ENCODE data around the gene SEMA7A.
A peak's percentile ranks its signal among the peaks of the same experiment; 100 is the strongest.
"Not testable (repeated sequence)": the region's sequence is repeated elsewhere in the genome, so short reads cannot be mapped to it uniquely, and the experiment has no call there.

Gene SEMA7A

GRCh38 chr15:74464897-74465296, 31.1 kb upstream of the SEMA7A start:
- no peaks in the 10 kb centered on the region; the same call in 1 of the 2 replicates for H3K9me3 ChIP-seq (ENCODE audit: low read depth, low read length)
- TF ChIP-seq FOXP2 (optimal IDR thresholded peaks at IDR 0.05; ENCODE audit: control extremely low read depth, extremely low read length, insufficient read depth) (no peak), POLR2AphosphoS5 (IDR thresholded peaks at IDR 0.05; ENCODE audit: borderline replicate concordance, low read depth, low read length) (no peak), EZH2 (IDR thresholded peaks at IDR 0.05) (no peak)
- no peak for DNase-seq (ENCODE audit: low read depth, low spot score)
- H3K36me3 ChIP-seq (ENCODE audit: insufficient read depth, low read length): peaks cover 11% of the 10 kb centered on the region; the same call in 1 of the 2 replicates
- H3K9ac ChIP-seq (ENCODE audit: insufficient read length): no peak overlapping the region
- no peak overlapping the region for H3K4me3 ChIP-seq
- H3K27ac ChIP-seq: no peak overlapping the region

- H3K4me3 ChIP-seq: no peak overlapping the region
- peaks cover 11% of the 10 kb centered on the region; the same call in 1 of the 2 replicates for H3K36me3 ChIP-seq (ENCODE audit: insufficient read depth, low read length)
- no peaks in the 10 kb centered on the region; the same call in 1 of the 2 replicates for H3K9me3 ChIP-seq (ENCODE audit: low read depth, low read length)
- no peak overlapping the region for H3K27ac ChIP-seq
- DNase-seq (ENCODE audit: low read depth, low spot score): no peak
- no peak overlapping the region for H3K9ac ChIP-seq (ENCODE audit: insufficient read length)
- no peak for TF ChIP-seq FOXP2 (optimal IDR thresholded peaks at IDR 0.05; ENCODE audit: control extremely low read depth, extremely low read length, insufficient read depth)
- TF ChIP-seq EZH2 (IDR thresholded peaks at IDR 0.05): no peak
These were observed 30.5 kb upstream of the SEMA7A start for GRCh38 chr15:74464216-74464615.

DNA sequence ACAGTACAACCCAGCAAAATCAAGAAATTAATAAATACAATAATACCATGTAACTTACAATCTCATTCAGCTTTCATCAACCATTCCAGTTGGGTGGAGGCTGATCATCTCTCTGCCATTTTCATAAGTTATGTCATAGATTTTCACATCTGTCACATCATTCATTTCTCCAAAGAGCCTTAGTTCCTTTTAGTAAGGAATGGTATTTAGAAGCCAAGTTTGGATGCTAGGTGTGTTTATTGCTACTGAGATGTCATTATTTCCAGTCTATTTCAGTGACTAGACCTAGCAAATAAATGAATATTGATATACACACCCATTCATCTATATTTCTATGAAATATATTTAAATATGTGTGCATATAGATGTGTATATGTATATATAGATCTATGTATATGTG, 29.9 kb upstream of the SEMA7A start:
- no peaks in the 10 kb centered on the region; the same call in 1 of the 2 replicates for H3K9me3 ChIP-seq (ENCODE audit: low read depth, low read length)
- TF ChIP-seq EZH2 (IDR thresholded peaks at IDR 0.05) (no peak), POLR2AphosphoS5 (IDR thresholded peaks at IDR 0.05; ENCODE audit: borderline replicate concordance, low read depth, low read length) (no peak), FOXP2 (optimal IDR thresholded peaks at IDR 0.05; ENCODE audit: control extremely low read depth, extremely low read length, insufficient read depth) (no peak)
- no peak for DNase-seq (ENCODE audit: low read depth, low spot score)
- H3K27ac ChIP-seq: no peak overlapping the region
- no peak overlapping the region for H3K4me3 ChIP-seq
- H3K9ac ChIP-seq (ENCODE audit: insufficient read length): no peak overlapping the region
- peaks cover 10% of the 10 kb centered on the region; the same call in 1 of the 2 replicates for H3K36me3 ChIP-seq (ENCODE audit: insufficient read depth, low read length)

- peaks cover 5% of the 10 kb centered on the region; the same call in 1 of the 2 replicates for H3K36me3 ChIP-seq (ENCODE audit: insufficient read depth, low read length)
- H3K9me3 ChIP-seq (ENCODE audit: low read depth, low read length): no peaks in the 10 kb centered on the region; the same call in 1 of the 2 replicates
- H3K4me3 ChIP-seq: peak overlapping the region; percentile 92
- peak overlapping the region; percentile 88 for H3K27ac ChIP-seq
- DNase-seq (ENCODE audit: low read depth, low spot score): no peak
- TF ChIP-seq POLR2AphosphoS5 (IDR thresholded peaks at IDR 0.05; ENCODE audit: borderline replicate concordance, low read depth, low read length): no peak
- TF ChIP-seq EZH2 (IDR thresholded peaks at IDR 0.05): no peak
- no peak for TF ChIP-seq FOXP2 (optimal IDR thresholded peaks at IDR 0.05; ENCODE audit: control extremely low read depth, extremely low read length, insufficient read depth)
- peak overlapping the region; percentile 88 for H3K9ac ChIP-seq (ENCODE audit: insufficient read length)
These were observed 28.2 kb upstream of the SEMA7A start for GRCh38 chr15:74461847-74462511.

DNA sequence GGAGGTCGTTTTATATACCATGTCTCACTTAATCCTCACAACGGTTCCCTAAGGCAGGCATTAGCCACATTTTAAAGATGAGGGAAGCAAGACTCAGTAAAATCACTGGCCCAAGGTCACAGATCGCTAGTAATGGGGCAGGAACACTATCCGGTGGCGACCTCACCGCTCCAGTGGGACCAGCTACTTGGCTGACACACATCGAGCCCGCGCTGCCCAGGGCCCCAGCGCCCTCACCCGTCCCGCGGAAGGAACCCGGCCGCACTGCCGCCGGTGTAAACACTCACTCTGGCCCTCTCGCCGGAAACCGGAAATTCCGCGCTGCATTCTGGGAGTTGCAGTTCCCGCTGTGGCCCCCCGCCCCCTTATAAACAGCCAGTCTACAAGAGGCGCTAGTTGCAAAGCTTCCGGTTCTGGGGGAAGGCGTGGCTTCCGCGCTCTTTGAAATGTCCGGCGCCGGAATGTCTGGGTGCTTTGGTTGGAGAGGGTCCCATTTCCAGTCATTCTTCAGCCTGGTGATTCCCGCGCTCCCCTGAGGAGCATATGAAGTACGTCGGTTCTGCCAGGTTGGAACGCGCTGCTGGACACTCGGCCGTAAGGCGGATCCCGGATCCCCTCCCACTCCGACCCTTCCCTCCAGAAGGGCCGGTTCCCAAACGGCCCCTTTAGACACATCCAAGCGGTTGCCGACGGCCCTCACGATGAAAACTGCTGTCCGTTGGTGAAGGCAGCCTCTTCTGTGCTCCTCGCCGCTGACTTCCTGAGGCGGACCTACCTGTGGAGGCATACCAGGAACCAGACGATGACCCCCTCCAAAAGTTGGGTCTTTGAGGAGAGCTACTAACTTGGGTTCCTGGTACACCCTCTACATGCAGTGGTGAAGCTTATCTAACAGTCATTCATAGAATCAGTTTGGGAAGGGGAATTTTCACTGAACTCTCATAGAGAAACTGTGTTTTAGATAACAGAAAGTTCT, 27.4 kb upstream of the SEMA7A start, which contains the start of gene UBL7:
Gene UBL7 (minus strand): TSS at position 290 of the 976 bp plus-strand sequence. CDS start 2,293 bp downstream, outside the sequence.
- H3K27ac ChIP-seq: peak within 1 kb of the TSS; percentile 88

DNA sequence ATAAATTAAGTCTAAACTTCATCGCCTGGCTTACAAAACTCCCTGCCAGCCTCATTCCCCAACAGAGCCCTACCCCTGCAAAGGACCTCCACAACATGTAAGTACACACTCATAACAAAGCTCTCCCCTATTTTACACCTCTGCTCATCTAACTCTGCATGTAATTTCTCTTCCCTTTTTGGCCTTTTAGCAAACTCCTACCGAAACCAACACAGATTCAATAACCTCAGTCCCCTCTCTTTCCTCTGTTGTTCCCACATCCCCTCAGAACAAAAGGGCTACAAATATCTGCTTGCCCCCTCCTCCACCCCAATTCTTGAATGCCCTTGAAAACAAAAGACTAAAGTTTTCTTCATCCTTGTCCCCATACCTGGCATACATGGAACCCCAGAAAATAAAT, 26.5 kb upstream of the SEMA7A start:
- Histone ChIP-seq H3K36me3 (ENCODE audit: insufficient read depth, low read length) (peaks cover 12% of the 10 kb centered on the region), H3K9ac (ENCODE audit: insufficient read length) (peak overlapping the region; percentile 96), H3K27ac (0 out of 2 replicates have a peak overlapping the region, but pooled peaks have one; percentile 31), H3K9me3 (ENCODE audit: low read depth, low read length) (no peaks in the 10 kb centered on the region; the same call in 1 of the 2 replicates), H3K4me3 (peak overlapping the region; percentile 92)
- no peak for TF ChIP-seq POLR2AphosphoS5 (IDR thresholded peaks at IDR 0.05; ENCODE audit: borderline replicate concordance, low read depth, low read length)
- no peak for TF ChIP-seq EZH2 (IDR thresholded peaks at IDR 0.05)
- TF ChIP-seq FOXP2 (optimal IDR thresholded peaks at IDR 0.05; ENCODE audit: control extremely low read depth, extremely low read length, insufficient read depth): no peak
- no peak for DNase-seq (ENCODE audit: low read depth, low spot score)

More for the DNA sequence above, 27.4 kb upstream of the SEMA7A start, which contains the start of gene UBL7:
- TF ChIP-seq EZH2 (IDR thresholded peaks at IDR 0.05): no peak
- TF ChIP-seq POLR2AphosphoS5 (IDR thresholded peaks at IDR 0.05; ENCODE audit: borderline replicate concordance, low read depth, low read length): peak; percentile 97
- TF ChIP-seq FOXP2 (optimal IDR thresholded peaks at IDR 0.05; ENCODE audit: control extremely low read depth, extremely low read length, insufficient read depth): peak; percentile 94
- DNase-seq (ENCODE audit: low read depth, low spot score): peak; percentile 80
- Histone ChIP-seq H3K36me3 (ENCODE audit: insufficient read depth, low read length) (peaks cover 10% of the 10 kb centered on the region; the same call in 1 of the 2 replicates), H3K9ac (ENCODE audit: insufficient read length) (peak within 1 kb of the TSS; percentile 96), H3K4me3 (peak within 1 kb of the TSS; percentile 92), H3K9me3 (ENCODE audit: low read depth, low read length) (no peaks in the 10 kb centered on the region; the same call in 1 of the 2 replicates)

- peak overlapping the region; percentile 92; the same call in 1 of the 2 replicates for H3K4me3 ChIP-seq
- H3K9ac ChIP-seq (ENCODE audit: insufficient read length): not testable (repeated sequence)
These were observed 26.0 kb upstream of the SEMA7A start for GRCh38 chr15:74459798-74460197.

GRCh38 chr15:74458473-74458872, 24.7 kb upstream of the SEMA7A start:
- Histone ChIP-seq H3K9ac (ENCODE audit: insufficient read length) (no peak overlapping the region), H3K36me3 (ENCODE audit: insufficient read depth, low read length) (peaks cover 21% of the 10 kb centered on the region), H3K4me3 (no peak overlapping the region), H3K9me3 (ENCODE audit: low read depth, low read length) (no peaks in the 10 kb centered on the region), H3K27ac (no peak overlapping the region)
- no peak for TF ChIP-seq FOXP2 (optimal IDR thresholded peaks at IDR 0.05; ENCODE audit: control extremely low read depth, extremely low read length, insufficient read depth)
- TF ChIP-seq EZH2 (IDR thresholded peaks at IDR 0.05): no peak
- no peak for TF ChIP-seq POLR2AphosphoS5 (IDR thresholded peaks at IDR 0.05; ENCODE audit: borderline replicate concordance, low read depth, low read length)
- DNase-seq (ENCODE audit: low read depth, low spot score): no peak

More at GRCh38 chr15:74459798-74460197, 26.0 kb upstream of the SEMA7A start:
- not testable (repeated sequence) for H3K9me3 ChIP-seq (ENCODE audit: low read depth, low read length); H3K27ac ChIP-seq; DNase-seq (ENCODE audit: low read depth, low spot score)
- peaks cover 17% of the 10 kb centered on the region for H3K36me3 ChIP-seq (ENCODE audit: insufficient read depth, low read length)

DNA sequence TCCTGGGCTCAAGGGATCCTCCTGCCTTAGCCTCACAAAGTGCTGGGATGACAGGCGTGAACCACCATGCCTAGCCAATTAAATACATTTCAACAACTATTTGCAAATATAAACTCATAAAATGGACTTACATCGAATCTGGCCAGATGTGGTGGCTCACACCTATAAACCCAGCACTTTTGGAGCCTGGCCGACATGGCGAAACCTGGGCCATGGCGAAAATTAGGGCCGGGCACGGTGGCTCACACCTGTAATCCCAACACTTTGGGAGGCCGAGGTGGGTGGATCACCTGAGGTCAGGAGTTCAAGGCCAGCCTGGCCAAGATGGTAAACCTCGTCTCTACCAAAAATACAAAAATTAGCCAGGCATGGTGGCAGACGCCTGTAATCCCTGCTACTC, 23.3 kb upstream of the SEMA7A start:
- not testable (repeated sequence) for H3K27ac ChIP-seq; H3K9me3 ChIP-seq (ENCODE audit: low read depth, low read length); H3K9ac ChIP-seq (ENCODE audit: insufficient read length); DNase-seq (ENCODE audit: low read depth, low spot score); H3K4me3 ChIP-seq
- H3K36me3 ChIP-seq (ENCODE audit: insufficient read depth, low read length): peaks cover 21% of the 10 kb centered on the region
